Right lobe of liver (tissue), 4 donors: ENCODE results near the gene IL17C.

ENCODE experiments used
- CTCF ChIP-seq, 4 donors: fragments of 200-600 bp in 3 of 4; fragments of 450-650 bp in 1 of 4; IDR thresholded peaks; one replicate each; pipeline versions ENCODE4 v1.5.1 to v1.8.0; 2016 to 2022; ENCODE audit warnings: antibody characterized with exemption in 4 of 4, mild to moderate bottlenecking in 2 of 4
- POLR2A ChIP-seq: fragments of 450-650 bp; IDR thresholded peaks from one replicate; pipeline ENCODE4 v1.6.1; 2017; ENCODE audit warnings: antibody characterized with exemption, mild to moderate bottlenecking
- donor health status: DM: no; HTN: no; CAD: no.
- donor health status: DM: no; HTN: no; CAD: no.
- donor health status: DM: no; HTN: yes; CAD: no.

- TF ChIP-seq POLR2A, result no peak
- no peak for TF ChIP-seq CTCF (IDR thresholded peaks at IDR 0.05)
Observed at GRCh38 chr16:88672776-88673175, 34.4 kb downstream of the IL17C start.
